GM23338 (cell line): ENCODE results near the gene REEP1. TPM values are rescaled to one million over a fixed set of nuclear protein-coding genes. Genes with fewer than 3 reads are reported as not detected.

Experiments
- ATAC-seq: fragments of 200-7000 bp; cut with Tn5 transposase; 3 replicates; pipeline ENCODE4 v1.9.1; 2020
- DNase-seq: peaks from one replicate; pipeline ENCODE4 v3.0.0-alpha.2; 2015; ENCODE audit warnings: low spot score
- H2AFZ ChIP-seq: fragments of 200-600 bp; sonication (generic); 2 replicates; pipeline ENCODE4 v1.8.0; 2016; ENCODE audit warnings: antibody characterized with exemption, mild to moderate bottlenecking, moderate library complexity
- H3F3A ChIP-seq: fragments of 200-600 bp; sonication (generic); replicated peaks from 2 replicates; pipeline ENCODE4 v1.8.0; 2017; ENCODE audit warnings: antibody characterized with exemption, mixed run types, low read depth
- H3K27ac ChIP-seq: fragments of 200-600 bp; sonication (generic); 2 replicates; pipeline ENCODE4 v1.6.1; 2016; ENCODE audit warnings: low read depth
- H3K27me3 ChIP-seq: fragments of 200-600 bp; sonication (generic); 2 replicates; pipeline ENCODE4 v1.8.0; 2016; ENCODE audit warnings: mild to moderate bottlenecking, mixed run types, moderate library complexity; ENCODE audit not compliant: insufficient read depth
- H3K36me3 ChIP-seq: fragments of 200-600 bp; sonication (generic); 2 replicates; pipeline ENCODE4 v1.8.0; 2016; ENCODE audit warnings: mild to moderate bottlenecking; ENCODE audit not compliant: insufficient read depth
- H3K4me1 ChIP-seq: fragments of 200-600 bp; sonication (generic); 2 replicates; pipeline ENCODE4 v1.8.0; 2016; ENCODE audit warnings: mild to moderate bottlenecking, moderate library complexity; ENCODE audit not compliant: insufficient read depth
- H3K4me2 ChIP-seq: fragments of 200-600 bp; sonication (generic); 2 replicates; pipeline ENCODE4 v1.7.1; 2017; ENCODE audit warnings: mixed run types
- H3K4me3 ChIP-seq: fragments of 200-600 bp; sonication (generic); 2 replicates; pipeline ENCODE4 v1.6.1; 2016; ENCODE audit warnings: mixed run types
- H3K79me2 ChIP-seq: fragments of 200-600 bp; sonication (generic); replicated peaks from 2 replicates; pipeline ENCODE4 v1.8.0; 2017; ENCODE audit warnings: mild to moderate bottlenecking; ENCODE audit not compliant: insufficient read depth
- H3K9me2 ChIP-seq: fragments of 200-600 bp; sonication (generic); 2 replicates; pipeline ENCODE4 v1.8.0; 2017; ENCODE audit not compliant: insufficient read depth
- H4K20me1 ChIP-seq: fragments of 200-600 bp; sonication (generic); replicated peaks from 2 replicates; pipeline ENCODE4 v1.8.0; 2017; ENCODE audit warnings: mild to moderate bottlenecking; ENCODE audit not compliant: insufficient read depth
- H3K27ac Mint-ChIP-seq: 2 replicates; pipeline ENCODE4 v1.8.0; 2020; ENCODE audit warnings: inconsistent platforms, mild to moderate bottlenecking, moderate library complexity, mixed read lengths
- H3K27me3 Mint-ChIP-seq: 3 replicates; pipeline ENCODE4 v1.8.0; 2022; ENCODE audit warnings: low read depth, mild to moderate bottlenecking, moderate library complexity, mixed read lengths, inconsistent platforms; ENCODE audit not compliant: insufficient read depth, poor library complexity
- H3K36me3 Mint-ChIP-seq: 3 replicates; pipeline ENCODE4 v1.8.0; 2021; ENCODE audit warnings: low read depth, mild to moderate bottlenecking, inconsistent platforms, moderate library complexity, mixed read lengths
- H3K4me1 Mint-ChIP-seq: 3 replicates; pipeline ENCODE4 v1.8.0; 2020; ENCODE audit warnings: mild to moderate bottlenecking, inconsistent platforms, mixed read lengths
- H3K4me3 Mint-ChIP-seq: 3 replicates; pipeline ENCODE4 v1.8.0; 2021; ENCODE audit warnings: moderate library complexity, mild to moderate bottlenecking, inconsistent platforms, mixed read lengths
- H3K9me3 Mint-ChIP-seq: 3 replicates; pipeline ENCODE4 v1.8.0; 2020; ENCODE audit warnings: moderate library complexity, mild to moderate bottlenecking, inconsistent platforms, mixed read lengths
- CREB1 ChIP-seq: fragments of 250-450 bp; sonication (Bioruptor Pico); IDR thresholded peaks from 2 replicates; pipeline ENCODE4 v1.5.0; 2020; ENCODE audit warnings: low read depth, mild to moderate bottlenecking, moderate library complexity
- CTCF ChIP-seq, 2 experiments: fragments of 200-600 bp in 1 of 2; sonication (generic) in 1 of 2; conservative IDR thresholded peaks; 2 replicates each; pipeline versions ENCODE4 v1.5.1 to v1.6.1; 2016 to 2017; ENCODE audit warnings: antibody characterized with exemption in 2 of 2, low read depth in 2 of 2, mild to moderate bottlenecking in 2 of 2, moderate library complexity in 1 of 2
- ETS1 ChIP-seq: IDR thresholded peaks from 2 replicates; pipeline ENCODE4 v1.6.1; 2016; ENCODE audit warnings: antibody characterized with exemption
- EZH2 ChIP-seq: fragments of 200-600 bp; sonication (generic); IDR thresholded peaks from one replicate; pipeline ENCODE4 v1.8.0; 2017; ENCODE audit warnings: antibody characterized with exemption, mild to moderate bottlenecking, low read depth; ENCODE audit not compliant: unreplicated experiment
- JUNB ChIP-seq: IDR thresholded peaks from one replicate; pipeline ENCODE4 v1.6.1; 2016; ENCODE audit warnings: antibody characterized with exemption; ENCODE audit not compliant: unreplicated experiment
- NANOG ChIP-seq: IDR thresholded peaks from 2 replicates; pipeline ENCODE4 v1.6.1; 2016; ENCODE audit warnings: antibody characterized with exemption, borderline replicate concordance
- POLR2AphosphoS5 ChIP-seq: IDR thresholded peaks from 2 replicates; pipeline ENCODE4 v1.6.1; 2016; ENCODE audit warnings: antibody characterized with exemption, low read depth
- STAT1 ChIP-seq: IDR thresholded peaks from one replicate; pipeline ENCODE4 v1.6.1; 2016; ENCODE audit warnings: antibody characterized with exemption; ENCODE audit not compliant: unreplicated experiment
- ZNF114 ChIP-seq: fragments of 250-450 bp; sonication (Bioruptor Pico); IDR thresholded peaks from 2 replicates; pipeline ENCODE4 v1.5.0; 2020; ENCODE audit warnings: mild to moderate bottlenecking, moderate library complexity
- ZNF331 ChIP-seq: fragments of 250-450 bp; sonication (Bioruptor Pico); IDR thresholded peaks from 2 replicates; pipeline ENCODE4 v1.5.0; 2020; ENCODE audit warnings: low read depth, mild to moderate bottlenecking, moderate library complexity
- polyA plus RNA-seq: library from polyadenylated mRNA; unstranded; fragments of >200 nt; fragmentation: Nextera tagmentation; extraction: Ambion mirVana; gene quantifications from 2 replicates; pipeline ENCODE4 v1.2.1, GENCODE V29; 2016
- total RNA-seq: library from RNA; depleted of rRNA; stranded (reverse); fragments of >200 nt; shearing (Covaris generic); gene quantifications from 2 replicates; pipeline ENCODE4 v1.2.3, GENCODE V29; 2014
- TF ChIP-seq, protein P1 (sequence below): IDR thresholded peaks from one replicate; pipeline ENCODE4 v1.6.1; 2018; ENCODE audit warnings: antibody characterized with exemption; ENCODE audit not compliant: unreplicated experiment
- TF ChIP-seq, protein P2 (sequence below): fragments of 250-450 bp; sonication (Bioruptor Pico); IDR thresholded peaks from 2 replicates; pipeline ENCODE4 v1.5.0; 2020; ENCODE audit warnings: mild to moderate bottlenecking, moderate library complexity

The REEP1 gene
- total and polyA plus RNA-seq, 2 experiments from 2014 or later = 1.6 to 1.8 TPM

DNA sequence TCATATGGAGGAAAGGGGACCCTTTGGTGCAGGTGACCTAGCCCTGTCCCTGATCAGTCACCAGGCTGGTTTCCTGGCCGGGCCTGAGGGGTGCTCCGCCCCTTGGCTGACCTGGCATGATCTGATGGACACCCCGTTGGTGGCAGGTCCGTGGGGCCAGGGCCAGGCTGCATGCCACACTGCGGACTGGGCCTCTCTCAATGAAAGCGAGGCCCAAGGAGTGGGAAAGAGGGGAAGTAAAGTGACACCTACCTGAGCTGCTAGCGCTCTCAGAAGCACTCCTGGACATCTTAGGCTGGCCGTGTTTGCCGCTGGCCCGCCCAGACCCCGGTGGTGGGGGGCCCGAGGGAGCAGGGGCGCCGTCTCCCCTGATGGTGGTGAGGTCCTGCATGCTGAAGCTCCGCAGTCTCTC lies 105.0 kb downstream of the REEP1 start (continued):
- TF ChIP-seq ETS1 = no peak
- no peak for TF ChIP-seq EZH2
- no peak for TF ChIP-seq ZNF331 (CRISPR knock-in tag)
- TF ChIP-seq ZNF114 (CRISPR knock-in tag) = no peak
- TF ChIP-seq, protein P1, sequence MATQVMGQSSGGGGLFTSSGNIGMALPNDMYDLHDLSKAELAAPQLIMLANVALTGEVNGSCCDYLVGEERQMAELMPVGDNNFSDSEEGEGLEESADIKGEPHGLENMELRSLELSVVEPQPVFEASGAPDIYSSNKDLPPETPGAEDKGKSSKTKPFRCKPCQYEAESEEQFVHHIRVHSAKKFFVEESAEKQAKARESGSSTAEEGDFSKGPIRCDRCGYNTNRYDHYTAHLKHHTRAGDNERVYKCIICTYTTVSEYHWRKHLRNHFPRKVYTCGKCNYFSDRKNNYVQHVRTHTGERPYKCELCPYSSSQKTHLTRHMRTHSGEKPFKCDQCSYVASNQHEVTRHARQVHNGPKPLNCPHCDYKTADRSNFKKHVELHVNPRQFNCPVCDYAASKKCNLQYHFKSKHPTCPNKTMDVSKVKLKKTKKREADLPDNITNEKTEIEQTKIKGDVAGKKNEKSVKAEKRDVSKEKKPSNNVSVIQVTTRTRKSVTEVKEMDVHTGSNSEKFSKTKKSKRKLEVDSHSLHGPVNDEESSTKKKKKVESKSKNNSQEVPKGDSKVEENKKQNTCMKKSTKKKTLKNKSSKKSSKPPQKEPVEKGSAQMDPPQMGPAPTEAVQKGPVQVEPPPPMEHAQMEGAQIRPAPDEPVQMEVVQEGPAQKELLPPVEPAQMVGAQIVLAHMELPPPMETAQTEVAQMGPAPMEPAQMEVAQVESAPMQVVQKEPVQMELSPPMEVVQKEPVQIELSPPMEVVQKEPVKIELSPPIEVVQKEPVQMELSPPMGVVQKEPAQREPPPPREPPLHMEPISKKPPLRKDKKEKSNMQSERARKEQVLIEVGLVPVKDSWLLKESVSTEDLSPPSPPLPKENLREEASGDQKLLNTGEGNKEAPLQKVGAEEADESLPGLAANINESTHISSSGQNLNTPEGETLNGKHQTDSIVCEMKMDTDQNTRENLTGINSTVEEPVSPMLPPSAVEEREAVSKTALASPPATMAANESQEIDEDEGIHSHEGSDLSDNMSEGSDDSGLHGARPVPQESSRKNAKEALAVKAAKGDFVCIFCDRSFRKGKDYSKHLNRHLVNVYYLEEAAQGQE = no peak
- no peak for TF ChIP-seq CREB1 (CRISPR knock-in tag)

GRCh38 chr2:86231680-86232372 lies 105.6 kb downstream of the REEP1 start:
- H3F3A ChIP-seq = no peaks in the 10 kb centered on the region
- Mint-ChIP-seq H3K9me3 (no peaks in the 10 kb centered on the region), H3K27me3 (peaks cover 6% of the 10 kb centered on the region), H3K4me3 (no peak overlapping the region), H3K27ac (no peak overlapping the region), H3K36me3 (no peaks in the 10 kb centered on the region), H3K4me1 (peaks cover 18% of the 10 kb centered on the region)
- no peaks in the 10 kb centered on the region for H4K20me1 ChIP-seq
- H3K36me3 ChIP-seq = no peaks in the 10 kb centered on the region
- no peaks in the 10 kb centered on the region for H3K27me3 ChIP-seq
- no peak overlapping the region for H3K27ac ChIP-seq
- H3K4me2 ChIP-seq = no peak overlapping the region
- DNase-seq = no peak
- no peak overlapping the region for H3K4me3 ChIP-seq
- no peak for ATAC-seq
- no peaks in the 10 kb centered on the region for H3K79me2 ChIP-seq
- peaks cover 7% of the 10 kb centered on the region; the same call in 1 of the 2 replicates for H3K4me1 ChIP-seq
- H2AFZ ChIP-seq = 0 out of 2 replicates have a peak overlapping the region, but pooled peaks have one; percentile 43
- no peaks in the 10 kb centered on the region for H3K9me2 ChIP-seq
- no peak for TF ChIP-seq NANOG
- TF ChIP-seq POLR2AphosphoS5 = no peak
- TF ChIP-seq EZH2 = no peak
- TF ChIP-seq STAT1 = no peak
- TF ChIP-seq, protein P2, sequence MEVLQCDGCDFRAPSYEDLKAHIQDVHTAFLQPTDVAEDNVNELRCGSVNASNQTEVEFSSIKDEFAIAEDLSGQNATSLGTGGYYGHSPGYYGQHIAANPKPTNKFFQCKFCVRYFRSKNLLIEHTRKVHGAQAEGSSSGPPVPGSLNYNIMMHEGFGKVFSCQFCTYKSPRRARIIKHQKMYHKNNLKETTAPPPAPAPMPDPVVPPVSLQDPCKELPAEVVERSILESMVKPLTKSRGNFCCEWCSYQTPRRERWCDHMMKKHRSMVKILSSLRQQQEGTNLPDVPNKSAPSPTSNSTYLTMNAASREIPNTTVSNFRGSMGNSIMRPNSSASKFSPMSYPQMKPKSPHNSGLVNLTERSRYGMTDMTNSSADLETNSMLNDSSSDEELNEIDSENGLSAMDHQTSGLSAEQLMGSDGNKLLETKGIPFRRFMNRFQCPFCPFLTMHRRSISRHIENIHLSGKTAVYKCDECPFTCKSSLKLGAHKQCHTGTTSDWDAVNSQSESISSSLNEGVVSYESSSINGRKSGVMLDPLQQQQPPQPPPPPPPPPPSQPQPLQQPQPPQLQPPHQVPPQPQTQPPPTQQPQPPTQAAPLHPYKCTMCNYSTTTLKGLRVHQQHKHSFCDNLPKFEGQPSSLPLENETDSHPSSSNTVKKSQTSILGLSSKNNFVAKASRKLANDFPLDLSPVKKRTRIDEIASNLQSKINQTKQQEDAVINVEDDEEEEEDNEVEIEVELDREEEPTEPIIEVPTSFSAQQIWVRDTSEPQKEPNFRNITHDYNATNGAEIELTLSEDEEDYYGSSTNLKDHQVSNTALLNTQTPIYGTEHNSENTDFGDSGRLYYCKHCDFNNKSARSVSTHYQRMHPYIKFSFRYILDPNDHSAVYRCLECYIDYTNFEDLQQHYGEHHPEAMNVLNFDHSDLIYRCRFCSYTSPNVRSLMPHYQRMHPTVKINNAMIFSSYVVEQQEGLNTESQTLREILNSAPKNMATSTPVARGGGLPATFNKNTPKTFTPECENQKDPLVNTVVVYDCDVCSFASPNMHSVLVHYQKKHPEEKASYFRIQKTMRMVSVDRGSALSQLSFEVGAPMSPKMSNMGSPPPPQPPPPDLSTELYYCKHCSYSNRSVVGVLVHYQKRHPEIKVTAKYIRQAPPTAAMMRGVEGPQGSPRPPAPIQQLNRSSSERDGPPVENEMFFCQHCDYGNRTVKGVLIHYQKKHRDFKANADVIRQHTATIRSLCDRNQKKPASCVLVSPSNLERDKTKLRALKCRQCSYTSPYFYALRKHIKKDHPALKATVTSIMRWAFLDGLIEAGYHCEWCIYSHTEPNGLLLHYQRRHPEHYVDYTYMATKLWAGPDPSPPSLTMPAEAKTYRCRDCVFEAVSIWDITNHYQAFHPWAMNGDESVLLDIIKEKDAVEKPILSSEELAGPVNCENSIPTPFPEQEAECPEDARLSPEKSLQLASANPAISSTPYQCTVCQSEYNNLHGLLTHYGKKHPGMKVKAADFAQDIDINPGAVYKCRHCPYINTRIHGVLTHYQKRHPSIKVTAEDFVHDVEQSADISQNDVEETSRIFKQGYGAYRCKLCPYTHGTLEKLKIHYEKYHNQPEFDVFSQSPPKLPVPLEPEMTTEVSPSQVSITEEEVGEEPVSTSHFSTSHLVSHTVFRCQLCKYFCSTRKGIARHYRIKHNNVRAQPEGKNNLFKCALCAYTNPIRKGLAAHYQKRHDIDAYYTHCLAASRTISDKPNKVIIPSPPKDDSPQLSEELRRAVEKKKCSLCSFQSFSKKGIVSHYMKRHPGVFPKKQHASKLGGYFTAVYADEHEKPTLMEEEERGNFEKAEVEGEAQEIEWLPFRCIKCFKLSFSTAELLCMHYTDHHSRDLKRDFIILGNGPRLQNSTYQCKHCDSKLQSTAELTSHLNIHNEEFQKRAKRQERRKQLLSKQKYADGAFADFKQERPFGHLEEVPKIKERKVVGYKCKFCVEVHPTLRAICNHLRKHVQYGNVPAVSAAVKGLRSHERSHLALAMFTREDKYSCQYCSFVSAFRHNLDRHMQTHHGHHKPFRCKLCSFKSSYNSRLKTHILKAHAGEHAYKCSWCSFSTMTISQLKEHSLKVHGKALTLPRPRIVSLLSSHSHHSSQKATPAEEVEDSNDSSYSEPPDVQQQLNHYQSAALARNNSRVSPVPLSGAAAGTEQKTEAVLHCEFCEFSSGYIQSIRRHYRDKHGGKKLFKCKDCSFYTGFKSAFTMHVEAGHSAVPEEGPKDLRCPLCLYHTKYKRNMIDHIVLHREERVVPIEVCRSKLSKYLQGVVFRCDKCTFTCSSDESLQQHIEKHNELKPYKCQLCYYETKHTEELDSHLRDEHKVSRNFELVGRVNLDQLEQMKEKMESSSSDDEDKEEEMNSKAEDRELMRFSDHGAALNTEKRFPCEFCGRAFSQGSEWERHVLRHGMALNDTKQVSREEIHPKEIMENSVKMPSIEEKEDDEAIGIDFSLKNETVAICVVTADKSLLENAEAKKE (CRISPR knock-in tag) = no peak
- no peak for TF ChIP-seq CREB1 (CRISPR knock-in tag)
- no peak for TF ChIP-seq CTCF (conservative IDR thresholded peaks at IDR 0.05; ENCODE audit: low read depth in 2 of 2)
- no peak for TF ChIP-seq JUNB
